GM18870 (cell line): ENCODE results near the gene EMID1.
"Not testable (repeated sequence)": the region's sequence is repeated elsewhere in the genome, so short reads cannot be mapped to it uniquely, and the experiment has no call there.

ENCODE experiments used
- ATAC-seq: cut with Tn5 transposase; IDR thresholded peaks from one replicate; pipeline ENCODE4 v1.9.1; 2021; ENCODE audit warnings: moderate library complexity; ENCODE audit not compliant: unreplicated experiment

Gene EMID1

GRCh38 chr22:29208879-29209623 is 3.4 kb downstream of the EMID1 start:
- no peak for ATAC-seq

GRCh38 chr22:29209624-29209929 is 3.9 kb downstream of the EMID1 start:
- ATAC-seq: no peak

- no peak for ATAC-seq
Observed at GRCh38 chr22:29211066-29211465, 5.4 kb downstream of the EMID1 start.

- no peak for ATAC-seq
Observed at GRCh38 chr22:29211466-29211865, 5.8 kb downstream of the EMID1 start.

- ATAC-seq: no peak
Observed at GRCh38 chr22:29212743-29213142, 7.0 kb downstream of the EMID1 start.

- ATAC-seq: no peak
Observed at GRCh38 chr22:29213493-29213892, 7.8 kb downstream of the EMID1 start.

GRCh38 chr22:29214232-29214631 is 8.5 kb downstream of the EMID1 start:
- no peak for ATAC-seq

GRCh38 chr22:29215012-29215860 is 9.5 kb downstream of the EMID1 start:
- no peak for ATAC-seq

- no peak for ATAC-seq
Observed at GRCh38 chr22:29216011-29216872, 10.5 kb downstream of the EMID1 start.

GRCh38 chr22:29216873-29217666 is 11.4 kb downstream of the EMID1 start:
- ATAC-seq: no peak

- no peak for ATAC-seq
Observed at GRCh38 chr22:29217827-29218757, 12.4 kb downstream of the EMID1 start.

GRCh38 chr22:29218758-29219408 is 13.2 kb downstream of the EMID1 start:
- ATAC-seq: no peak

- not testable (repeated sequence) for ATAC-seq
Observed at GRCh38 chr22:29219409-29219782, 13.7 kb downstream of the EMID1 start.

- ATAC-seq: no peak
Observed at GRCh38 chr22:29219881-29220670, 14.4 kb downstream of the EMID1 start.

GRCh38 chr22:29224121-29224858 is 18.6 kb downstream of the EMID1 start:
- no peak for ATAC-seq

GRCh38 chr22:29224859-29225410 is 19.2 kb downstream of the EMID1 start:
- ATAC-seq: no peak

- no peak for ATAC-seq
Observed at GRCh38 chr22:29225422-29226090, 19.9 kb downstream of the EMID1 start.
